Measurements from ENCODE around the gene UNC13C.

The UNC13C gene

GRCh38 chr15:54026258-54026657, 48.0 kb downstream of the UNC13C start:
- no peak for DNase-seq

- no peak for DNase-seq
Observed at GRCh38 chr15:54026891-54027290, 48.6 kb downstream of the UNC13C start.

- DNase-seq: no peak
Observed at GRCh38 chr15:54029081-54029480, 50.8 kb downstream of the UNC13C start.

- no peak for DNase-seq
Observed at GRCh38 chr15:54032066-54032465, 53.8 kb downstream of the UNC13C start.

- DNase-seq: no peak
Observed at GRCh38 chr15:54033356-54033860, 55.2 kb downstream of the UNC13C start.

- no peak for DNase-seq
Observed at GRCh38 chr15:54033869-54034458, 55.7 kb downstream of the UNC13C start.

GRCh38 chr15:54035616-54036015, 57.4 kb downstream of the UNC13C start:
- no peak for DNase-seq

- no peak for DNase-seq
Observed at GRCh38 chr15:54045397-54045796, 67.2 kb downstream of the UNC13C start.

GRCh38 chr15:54046093-54046492, 67.9 kb downstream of the UNC13C start:
- DNase-seq: no peak

- DNase-seq: no peak
Observed at GRCh38 chr15:54064365-54064764, 86.1 kb downstream of the UNC13C start.

- DNase-seq: no peak
Observed at GRCh38 chr15:54066403-54066802, 88.2 kb downstream of the UNC13C start.

GRCh38 chr15:54082836-54083492, 104.7 kb downstream of the UNC13C start:
- DNase-seq: no peak

GRCh38 chr15:54083501-54083900, 105.3 kb downstream of the UNC13C start:
- DNase-seq: no peak

- no peak for DNase-seq
Observed at GRCh38 chr15:54083991-54084390, 105.8 kb downstream of the UNC13C start.

GRCh38 chr15:54088837-54089236, 110.6 kb downstream of the UNC13C start:
- DNase-seq: no peak

- no peak for DNase-seq
Observed at GRCh38 chr15:54089776-54090175, 111.5 kb downstream of the UNC13C start.

- DNase-seq: no peak
Observed at GRCh38 chr15:54091651-54092050, 113.4 kb downstream of the UNC13C start.

GRCh38 chr15:54094661-54095060, 116.4 kb downstream of the UNC13C start:
- DNase-seq: no peak

- DNase-seq: no peak
Observed at GRCh38 chr15:54097019-54097418, 118.8 kb downstream of the UNC13C start.

GRCh38 chr15:54099010-54099409, 120.8 kb downstream of the UNC13C start:
- no peak for DNase-seq

GRCh38 chr15:54101664-54102270, 123.5 kb downstream of the UNC13C start:
- no peak for DNase-seq

GRCh38 chr15:54102704-54103103, 124.5 kb downstream of the UNC13C start:
- DNase-seq: no peak

- no peak for DNase-seq
Observed at GRCh38 chr15:54109014-54109413, 130.8 kb downstream of the UNC13C start.

GRCh38 chr15:54119051-54119450, 140.8 kb downstream of the UNC13C start:
- no peak for DNase-seq
